Stimulated activated CD8-positive, alpha-beta memory T cell treated with anti-CD3 and anti-CD28 coated beads, Interleukin-2, amount 100 ng/mL, for 1 hour (primary cell): Measurements from ENCODE around the gene MKLN1.
"Not testable (repeated sequence)": the region's sequence is repeated elsewhere in the genome, so short reads cannot be mapped to it uniquely, and the experiment has no call there.

Source experiments
- DNase-seq, 2 donors: peaks; one replicate each; pipeline ENCODE4 v3.0.0-alpha.2; 2020; ENCODE audit warnings: low read depth in 2 of 2

Gene MKLN1

DNA sequence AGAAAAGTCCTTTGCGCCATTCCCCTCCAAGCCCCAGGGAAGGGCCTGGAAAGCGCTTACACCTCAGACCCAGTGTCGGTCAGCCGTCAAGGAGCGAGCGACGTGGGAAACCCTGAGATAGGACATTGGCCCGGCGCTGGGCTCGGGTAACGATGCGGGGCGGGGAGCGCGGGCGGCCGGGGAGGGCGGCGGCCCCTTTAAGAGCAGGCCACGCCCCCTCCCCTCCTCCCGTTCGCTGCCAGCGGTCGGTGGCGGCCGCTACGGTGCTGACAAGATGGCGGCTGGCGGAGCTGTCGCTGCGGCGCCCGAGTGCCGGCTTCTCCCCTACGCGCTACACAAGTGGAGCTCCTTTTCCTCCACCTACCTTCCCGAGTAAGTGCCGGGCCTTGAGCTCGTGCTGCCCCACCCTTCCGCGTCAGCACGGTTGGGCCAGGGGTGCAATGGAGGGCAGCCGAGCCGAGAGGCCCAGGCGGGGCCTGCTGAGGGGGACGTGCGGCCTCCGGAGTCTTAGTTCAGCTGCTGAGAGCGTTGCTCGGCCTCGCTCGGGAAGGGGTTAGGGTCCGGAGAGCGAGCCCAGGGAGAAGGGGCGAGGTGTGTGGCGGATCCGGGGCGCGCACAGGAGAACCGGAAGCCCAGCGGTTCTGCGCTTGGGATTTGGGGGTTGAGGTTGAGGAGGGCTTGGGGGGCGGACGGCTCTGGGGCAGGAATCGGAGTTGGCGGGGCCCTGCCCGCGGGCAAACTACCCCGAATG, at the start of gene MKLN1:
MKLN1 (plus strand) TSS at position 251 of the 751 bp plus-strand sequence; CDS start at position 275, 24 bp downstream.
- DNase-seq = peak; percentile 74 to 84

- DNase-seq = no peak
Observed at GRCh38 chr7:131279044-131279443, 48.6 kb upstream of the MKLN1 start.

GRCh38 chr7:131281266-131282048, 46.2 kb upstream of the MKLN1 start:
- no peak for DNase-seq

- no peak for DNase-seq
Observed at GRCh38 chr7:131284702-131285419, 42.8 kb upstream of the MKLN1 start.

DNA sequence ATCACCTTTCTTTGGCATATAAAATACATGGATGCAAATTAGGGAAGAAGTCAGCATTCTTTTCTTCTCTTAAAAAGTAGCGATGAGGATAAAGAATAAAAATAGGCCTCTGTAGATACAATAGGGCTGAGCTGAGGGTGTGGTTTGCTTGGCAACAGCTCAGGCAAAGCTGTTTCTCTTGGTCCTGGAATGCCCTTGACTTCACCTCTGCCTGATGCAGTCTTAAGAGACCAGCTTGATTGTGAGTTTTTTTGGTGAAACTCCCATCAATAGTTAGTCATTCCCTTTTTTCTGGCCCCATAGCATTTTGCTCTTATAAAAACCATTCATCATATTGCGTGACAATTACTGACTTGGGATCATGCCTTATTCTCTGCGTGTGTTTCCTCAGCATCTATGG, 42.1 kb upstream of the MKLN1 start:
- DNase-seq = no peak

- no peak for DNase-seq
Observed at GRCh38 chr7:131288450-131288849, 39.2 kb upstream of the MKLN1 start.

DNA sequence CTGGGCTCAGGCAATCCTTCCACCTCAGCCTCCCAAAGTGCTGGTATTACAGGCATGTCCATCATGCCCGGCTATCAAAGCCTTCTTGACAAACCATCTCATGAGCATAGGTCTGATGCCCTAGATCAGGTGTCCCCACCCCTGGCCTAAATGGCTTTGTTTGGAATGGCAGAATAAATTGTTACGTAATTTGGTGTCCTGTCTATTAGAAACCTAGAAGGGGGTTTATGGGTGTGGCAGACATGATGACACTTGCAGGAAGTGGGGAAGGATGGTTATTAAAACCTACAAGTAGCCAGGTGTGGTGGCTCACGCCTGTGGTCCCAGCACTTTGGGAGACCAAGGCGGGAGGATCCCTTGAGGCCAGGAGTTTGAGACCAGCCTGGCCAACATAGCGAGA, 38.6 kb upstream of the MKLN1 start:
- no peak for DNase-seq

GRCh38 chr7:131292141-131292905, 35.4 kb upstream of the MKLN1 start:
- no peak for DNase-seq

DNA sequence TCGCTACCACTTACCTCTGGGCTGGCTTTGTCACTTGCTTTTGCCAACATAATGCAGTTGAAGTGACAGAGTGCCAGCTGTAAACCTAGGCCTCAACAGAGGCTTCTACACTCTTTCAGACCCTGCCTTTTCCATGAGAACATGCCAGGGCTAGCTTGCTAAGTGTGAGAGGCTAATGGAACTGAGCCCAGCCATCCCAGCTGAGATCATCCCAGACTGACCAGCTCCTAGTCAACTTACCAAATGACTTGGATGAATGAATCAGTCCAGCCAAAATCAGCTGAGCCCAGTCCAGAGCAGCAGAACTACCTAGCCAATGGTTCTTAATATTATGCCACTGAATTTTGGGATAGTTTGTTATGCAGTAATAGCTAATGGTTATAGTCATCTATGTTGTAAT, 34.7 kb upstream of the MKLN1 start:
- DNase-seq = no peak

DNA sequence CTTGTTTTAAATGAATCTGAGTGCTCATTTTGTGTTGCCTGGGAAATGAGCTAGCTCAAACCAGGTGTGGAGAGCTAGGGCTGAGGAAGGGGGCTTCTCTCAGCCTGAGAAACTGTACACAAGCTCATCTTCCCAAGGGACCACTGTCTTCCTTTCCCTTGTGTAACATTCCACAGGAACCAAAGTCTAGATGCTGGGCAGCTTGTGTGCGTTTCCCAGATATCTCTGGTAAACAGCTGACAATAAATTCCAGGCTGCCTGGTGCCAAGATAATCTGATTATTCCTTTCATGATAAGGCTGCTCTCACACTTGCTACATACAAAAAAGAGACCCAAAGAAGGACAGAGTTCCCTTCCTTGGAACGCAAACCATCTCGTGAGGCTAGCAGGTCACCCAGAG, 33.1 kb upstream of the MKLN1 start:
- DNase-seq = no peak

DNA sequence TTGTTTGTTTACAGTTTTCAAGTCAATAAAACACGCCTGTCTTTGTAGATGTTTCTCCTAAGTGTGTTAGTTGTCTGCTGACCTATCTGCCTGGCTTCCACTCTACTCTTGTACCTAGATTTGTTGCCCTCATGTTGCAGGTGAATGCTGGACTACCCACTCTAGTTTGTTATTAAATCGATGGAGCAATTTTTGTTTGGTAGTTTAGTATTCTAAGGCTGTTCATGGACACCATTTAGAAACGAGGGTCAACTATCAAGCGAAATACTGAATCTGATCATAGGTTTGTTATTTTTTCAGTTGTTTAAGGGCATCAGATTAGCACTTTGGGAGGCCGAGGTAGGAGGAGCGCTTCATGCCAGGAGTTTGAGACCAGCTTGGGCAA, 29.1 kb upstream of the MKLN1 start:
- no peak for DNase-seq

DNA sequence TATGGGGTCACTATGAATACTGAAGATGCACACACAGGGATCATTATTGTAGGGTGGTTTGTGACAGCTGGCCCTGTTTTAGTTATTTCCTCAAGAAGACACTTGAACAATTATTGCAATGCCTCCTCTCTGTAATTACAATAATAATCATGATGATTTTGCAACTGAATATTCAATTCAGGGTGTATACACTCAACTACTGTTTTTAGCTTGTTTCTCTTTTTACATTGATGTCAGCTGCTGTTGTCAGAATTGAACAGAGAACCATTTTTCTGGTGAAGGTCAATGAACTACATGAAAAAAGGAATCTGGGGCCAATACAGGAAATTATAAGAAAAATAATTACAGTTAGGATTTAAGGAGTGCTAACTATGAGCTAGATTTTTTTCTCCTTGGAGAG, 28.6 kb upstream of the MKLN1 start:
- no peak for DNase-seq

GRCh38 chr7:131300078-131300477, 27.6 kb upstream of the MKLN1 start:
- DNase-seq = no peak

DNA sequence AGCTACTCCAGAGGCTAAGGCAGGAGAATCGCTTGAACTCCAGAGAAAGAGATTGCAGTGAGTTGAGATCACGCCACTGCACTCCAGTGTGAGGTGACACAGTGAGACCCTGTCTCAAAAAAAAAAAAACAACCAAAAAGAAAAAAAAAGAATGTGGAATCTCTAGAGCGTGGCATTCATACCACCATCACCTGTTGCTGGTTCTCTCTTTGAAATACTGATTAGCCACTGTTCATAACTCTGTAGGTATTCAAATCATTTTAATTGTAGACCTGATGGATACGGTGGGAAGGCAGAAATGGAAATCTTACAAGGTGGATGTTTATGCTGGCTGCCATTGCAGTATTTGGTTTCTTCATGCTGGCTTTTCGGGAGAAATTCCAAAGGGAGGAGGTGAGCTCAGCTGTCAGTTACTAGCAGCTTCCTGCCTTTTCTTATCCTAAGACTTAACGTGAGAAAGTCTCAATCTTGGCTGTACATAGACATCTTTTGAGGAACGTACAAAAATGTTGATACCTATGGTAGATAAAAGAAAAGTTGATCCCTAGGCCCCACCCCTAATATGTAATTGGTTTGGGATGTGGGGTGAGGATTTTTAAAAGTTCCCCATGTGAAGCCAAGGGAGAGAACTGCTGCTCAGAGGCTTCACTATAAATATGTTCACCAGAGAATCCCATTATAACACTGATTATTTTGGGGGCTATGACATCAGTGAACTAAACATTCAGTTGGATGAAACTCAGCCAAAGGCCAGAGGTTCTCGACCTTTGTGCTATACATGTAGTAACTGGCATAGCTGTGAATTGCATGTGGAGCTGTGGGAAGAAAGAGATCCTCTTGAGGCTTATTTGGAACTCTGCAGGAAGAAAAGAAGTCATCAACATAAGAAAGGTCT, 26.9 kb upstream of the MKLN1 start:
- DNase-seq = no peak

GRCh38 chr7:131302446-131302845, 25.2 kb upstream of the MKLN1 start:
- no peak for DNase-seq

- peak in 1 of 2 donors; percentile 5 for DNase-seq
Observed at GRCh38 chr7:131302876-131303707, 24.6 kb upstream of the MKLN1 start.

- no peak for DNase-seq
Observed at GRCh38 chr7:131305152-131305551, 22.5 kb upstream of the MKLN1 start.

DNA sequence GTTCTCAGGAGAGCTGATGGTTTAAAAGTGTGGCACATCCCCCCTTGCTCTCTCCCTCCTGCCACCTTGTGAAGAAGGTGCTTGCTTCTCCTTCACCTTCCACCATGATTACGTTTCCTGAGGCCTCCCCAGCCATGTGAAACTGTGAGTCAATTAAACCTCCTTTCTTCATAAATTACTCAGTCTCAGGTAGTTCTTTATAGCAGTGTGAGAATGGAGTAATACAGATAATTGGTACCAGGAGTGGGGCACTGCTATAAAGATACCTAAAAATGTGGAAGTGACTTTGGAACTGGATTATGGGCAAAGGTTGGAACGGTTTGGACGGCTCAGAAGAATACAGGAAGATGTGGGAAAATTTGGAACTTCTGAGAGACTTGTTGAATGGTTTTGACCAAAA, 21.6 kb upstream of the MKLN1 start:
- DNase-seq = not testable (repeated sequence)

- DNase-seq = no peak
Observed at GRCh38 chr7:131306777-131307176, 20.9 kb upstream of the MKLN1 start.

- DNase-seq = no peak
Observed at GRCh38 chr7:131307627-131308026, 20.0 kb upstream of the MKLN1 start.
